B cell (primary cell): Measurements from ENCODE around the gene MUC13. TPM values are rescaled to one million over a fixed set of nuclear protein-coding genes. Genes with fewer than 3 reads are reported as not detected.

Source experiments
- ATAC-seq: fragments of 200-7000 bp; cut with Tn5 transposase; one replicate; pipeline ENCODE4 v1.10.0; 2021; ENCODE audit warnings: low read depth, mild to moderate bottlenecking, moderate number of reproducible peaks, moderate library complexity
- CTCF ChIA-PET: fragments of 350-600 bp; sonication (Branson Sonifier 250); formaldehyde crosslinking; loops from one replicate; lab custom pipeline; 2021; ENCODE audit warnings: antibody characterized with exemption, inconsistent platforms; lab: Charles Lee
- POLR2A ChIA-PET: fragments of 350-600 bp; sonication (Branson Sonifier 250); formaldehyde crosslinking; loops from one replicate; lab custom pipeline; 2021; ENCODE audit warnings: antibody characterized with exemption; lab: Charles Lee
- DNase-seq: peaks from one replicate; pipeline ENCODE4 v3.0.0; 2013
- H2AFZ ChIP-seq: 2 replicates; pipeline ENCODE4 v1.6.1; 2012; ENCODE audit warnings: mild to moderate bottlenecking, low read depth, low read length; ENCODE audit not compliant: insufficient read depth, poor library complexity, severe bottlenecking
- H3K27ac ChIP-seq, 2 donors: 1 replicate in 1 of 2; 2 replicates in 1 of 2; pipeline ENCODE4 v1.5.1; 2012 to 2013; ENCODE audit warnings: low read length in 2 of 2, mild to moderate bottlenecking in 2 of 2, moderate library complexity in 1 of 2
- H3K27me3 ChIP-seq, 4 experiments: fragments of 200-600 bp in 1 of 4; sonication (generic) in 1 of 4; replicated peaks in 1 of 4; 1 replicate in 2 of 4; 2 replicates in 2 of 4; pipeline versions ENCODE4 v1.6.1 to v1.7.0; 2013 to 2016; ENCODE audit warnings: low read length in 3 of 4, mild to moderate bottlenecking in 2 of 4, mixed read lengths in 1 of 4, moderate library complexity in 1 of 4; ENCODE audit not compliant: insufficient read depth in 4 of 4, control insufficient read depth in 3 of 4; ENCODE audit errors: control extremely low read depth in 1 of 4
- H3K36me3 ChIP-seq, 2 experiments: replicated peaks in 1 of 2; 1 replicate in 1 of 2; 2 replicates in 1 of 2; pipeline versions ENCODE4 v1.6.1 to v1.7.1; 2013; ENCODE audit warnings: low read length in 1 of 2; ENCODE audit not compliant: insufficient read depth in 2 of 2, control insufficient read depth in 1 of 2; ENCODE audit errors: control extremely low read depth in 1 of 2, extremely low read depth in 1 of 2
- H3K4me1 ChIP-seq, 2 donors: fragments of 200-600 bp in 1 of 2; sonication (generic) in 1 of 2; 1 replicate in 1 of 2; 2 replicates in 1 of 2; pipeline versions ENCODE4 v1.5.1 to v1.6.1; 2013 to 2017; ENCODE audit warnings: low read length in 2 of 2; ENCODE audit not compliant: control insufficient read depth in 2 of 2, insufficient read depth in 2 of 2
- H3K4me2 ChIP-seq: replicated peaks from 2 replicates; pipeline ENCODE3; 2012; ENCODE audit warnings: mild to moderate bottlenecking, low read depth, low read length; ENCODE audit not compliant: poor library complexity, severe bottlenecking
- H3K4me3 ChIP-seq, 5 experiments: fragments of 200-600 bp in 1 of 5; sonication (generic) in 1 of 5; 1 replicate in 3 of 5; 2 replicates in 2 of 5; pipeline versions ENCODE4 v1.5.1 to v1.7.0; 2011 to 2016; ENCODE audit warnings: low read length in 4 of 5, mild to moderate bottlenecking in 4 of 5, low read depth in 2 of 5, control low read depth in 1 of 5, moderate library complexity in 1 of 5; ENCODE audit not compliant: insufficient read depth in 1 of 5; ENCODE audit errors: control extremely low read depth in 1 of 5, extremely low read depth in 1 of 5
- H3K79me2 ChIP-seq: fragments of 200-600 bp; sonication (generic); one replicate; pipeline ENCODE4 v1.6.0; 2016; ENCODE audit warnings: low read length; ENCODE audit not compliant: control insufficient read depth, insufficient read depth
- H3K9ac ChIP-seq: fragments of 200-600 bp; sonication (generic); 2 replicates; pipeline ENCODE4 v1.6.1; 2017; ENCODE audit warnings: mild to moderate bottlenecking, low read length, moderate library complexity
- H3K9me3 ChIP-seq, 3 donors: one replicate each; pipeline versions ENCODE4 v1.6.1 to v1.7.1; 2013; ENCODE audit warnings: low read length in 2 of 3; ENCODE audit not compliant: control insufficient read depth in 2 of 3, insufficient read depth in 1 of 3; ENCODE audit errors: control extremely low read depth in 1 of 3
- H4K20me1 ChIP-seq: 2 replicates; pipeline ENCODE4 v1.6.0; 2012; ENCODE audit warnings: mild to moderate bottlenecking, low read length; ENCODE audit not compliant: insufficient read depth, control insufficient read depth, poor library complexity, severe bottlenecking
- H3K27ac Mint-ChIP-seq: one replicate; pipeline ENCODE4 v1.8.0; 2021; ENCODE audit warnings: mixed read lengths
- H3K27me3 Mint-ChIP-seq: one replicate; pipeline ENCODE4 v1.8.0; 2021; ENCODE audit warnings: mixed read lengths
- H3K4me1 Mint-ChIP-seq: one replicate; pipeline ENCODE4 v1.8.0; 2021; ENCODE audit warnings: mixed read lengths
- H3K4me3 Mint-ChIP-seq: one replicate; pipeline ENCODE4 v1.8.0; 2021; ENCODE audit warnings: mixed read lengths
- H3K9me3 Mint-ChIP-seq: one replicate; pipeline ENCODE4 v1.8.0; 2022; ENCODE audit warnings: mixed read lengths; ENCODE audit not compliant: insufficient read depth
- CTCF ChIP-seq: fragments of 200-600 bp; IDR thresholded peaks from one replicate; pipeline ENCODE4 v1.8.0; 2022; ENCODE audit warnings: antibody characterized with exemption, mild to moderate bottlenecking
- EZH2 ChIP-seq: IDR thresholded peaks from 2 replicates; pipeline ENCODE4 v1.6.1; 2012; ENCODE audit warnings: borderline replicate concordance, low read depth, mild to moderate bottlenecking, moderate library complexity, low read length; ENCODE audit not compliant: insufficient read depth, poor library complexity, severe bottlenecking
- WGBS: methylation state at CpG from one replicate; pipeline ENCODE4 v1.1.5; 2013; ENCODE audit warnings: missing lambda C conversion rate; ENCODE audit not compliant: insufficient coverage; 5-methylcytosine and 5-hydroxymethylcytosine counted together
- intact Hi-C: fragments of 100-400 bp; cut with micrococcal nuclease; formaldehyde crosslinking; loops from one replicate; pipeline ENCODE4 v1.10.0; 2022
- polyA plus RNA-seq: library from polyadenylated mRNA; depleted of rRNA; stranded (reverse); fragments of >200 nt; gene quantifications from 2 replicates; pipeline ENCODE4 v1.2.3, GENCODE V29; 2012
- total RNA-seq, 2 donors: library from RNA; stranded (reverse); fragments of 120-200 nt in 1 of 2; gene quantifications; 1 replicate in 1 of 2; 2 replicates in 1 of 2; pipeline versions ENCODE4 v1.2.3 to v1.2.4, GENCODE V29; 2013 to 2022

Gene MUC13
- total and polyA plus RNA-seq, 2 donors (not counting 1 experiment from before 2014, with no cell fraction given), result not detected

- H3K4me1 ChIP-seq, result no peaks in the 10 kb centered on the region
- H3K9ac ChIP-seq, result no peak overlapping the region
- H3K4me3 ChIP-seq, result no peak overlapping the region
- Mint-ChIP-seq H3K4me1 (no peaks in the 10 kb centered on the region), H3K27me3 (peaks cover 20% of the 10 kb centered on the region), H3K9me3 (no peaks in the 10 kb centered on the region), H3K4me3 (no peak overlapping the region), H3K27ac (no peak overlapping the region)
- ChIA-PET CTCF (interaction anchor here (1.2 to 2.1 kb wide), 5 partner anchors 8 to 516 kb away, joined by 3 to 9 read pairs (median 5); partner anchors contain the start of gene MUC13), POLR2A (no interaction called here)
- no peaks in the 10 kb centered on the region for H3K9me3 ChIP-seq
- intact Hi-C loops, result loop anchor here (5.0 kb wide), 1 partner anchor 218 kb away; no protein-coding TSS in a partner anchor
- ATAC-seq (no peak), DNase-seq (no peak)
- H4K20me1 ChIP-seq, result no peaks in the 10 kb centered on the region
- no peaks in the 10 kb centered on the region for H3K79me2 ChIP-seq
- H3K27me3 ChIP-seq, result peaks cover 0 to 4% (median 2%) of the 10 kb centered on the region in 4 experiments
- no CpG with 5 or more reads among the region's 2 CpGs for WGBS
- no peak overlapping the region for H3K27ac ChIP-seq
- H3K4me2 ChIP-seq, result no peak overlapping the region
- TF ChIP-seq CTCF (no peak), EZH2 (no peak)
- H3K36me3 ChIP-seq, result no peaks in the 10 kb centered on the region
- H2AFZ ChIP-seq, result no peak overlapping the region
Observed at GRCh38 chr3:124924741-124925140, 9.8 kb downstream of the MUC13 start.

GRCh38 chr3:124923833-124924232 is 10.7 kb downstream of the MUC13 start:
- CTCF ChIA-PET, result interaction anchor here (1.2 to 2.1 kb wide), 5 partner anchors 9 to 517 kb away, joined by 3 to 9 read pairs (median 5); partner anchors contain the start of gene MUC13

More at GRCh38 chr3:124923833-124924232, 10.7 kb downstream of the MUC13 start:
- Histone ChIP-seq H3K4me3 (no peak overlapping the region), H2AFZ (no peak overlapping the region), H3K36me3 (no peaks in the 10 kb centered on the region), H3K9me3 (no peaks in the 10 kb centered on the region), H3K4me2 (no peak overlapping the region), H3K79me2 (no peaks in the 10 kb centered on the region), H3K9ac (no peak overlapping the region), H3K27me3 (peaks cover 0 to 3% (median 0%) of the 10 kb centered on the region in 4 experiments), H4K20me1 (no peaks in the 10 kb centered on the region), H3K27ac (no peak overlapping the region), H3K4me1 (no peaks in the 10 kb centered on the region)
- ATAC-seq, result no peak
- Mint-ChIP-seq H3K4me1 (no peaks in the 10 kb centered on the region), H3K4me3 (no peak overlapping the region), H3K27ac (no peak overlapping the region), H3K27me3 (peaks cover 19% of the 10 kb centered on the region), H3K9me3 (no peaks in the 10 kb centered on the region)
- POLR2A ChIA-PET, result no interaction called here
- no peak for TF ChIP-seq CTCF
- no peak for TF ChIP-seq EZH2
- DNase-seq, result no peak
- intact Hi-C loops, result no loop called here
